Cardiac fibroblast (primary cell): ENCODE data around the gene KRTAP10-9.

Source experiments
- DNase-seq, 2 donors: peaks; one replicate each; pipeline versions ENCODE4 v3.0.0 to v3.0.0-alpha.2; 2010; ENCODE audit warnings: low read depth in 2 of 2
- H3K4me3 ChIP-seq, 2 donors: replicated peaks in 1 of 2; 1 replicate in 1 of 2; 2 replicates in 1 of 2; pipeline ENCODE4 v1.5.1; 2011; ENCODE audit warnings: low read depth in 2 of 2, low read length in 2 of 2, mild to moderate bottlenecking in 2 of 2, moderate library complexity in 1 of 2
- TF ChIP-seq, protein P1 (sequence below): IDR thresholded peaks from one replicate; pipeline ENCODE4 v1.5.1; 2011; ENCODE audit warnings: low read depth, mild to moderate bottlenecking, low read length, inconsistent platforms

Gene KRTAP10-9

DNA sequence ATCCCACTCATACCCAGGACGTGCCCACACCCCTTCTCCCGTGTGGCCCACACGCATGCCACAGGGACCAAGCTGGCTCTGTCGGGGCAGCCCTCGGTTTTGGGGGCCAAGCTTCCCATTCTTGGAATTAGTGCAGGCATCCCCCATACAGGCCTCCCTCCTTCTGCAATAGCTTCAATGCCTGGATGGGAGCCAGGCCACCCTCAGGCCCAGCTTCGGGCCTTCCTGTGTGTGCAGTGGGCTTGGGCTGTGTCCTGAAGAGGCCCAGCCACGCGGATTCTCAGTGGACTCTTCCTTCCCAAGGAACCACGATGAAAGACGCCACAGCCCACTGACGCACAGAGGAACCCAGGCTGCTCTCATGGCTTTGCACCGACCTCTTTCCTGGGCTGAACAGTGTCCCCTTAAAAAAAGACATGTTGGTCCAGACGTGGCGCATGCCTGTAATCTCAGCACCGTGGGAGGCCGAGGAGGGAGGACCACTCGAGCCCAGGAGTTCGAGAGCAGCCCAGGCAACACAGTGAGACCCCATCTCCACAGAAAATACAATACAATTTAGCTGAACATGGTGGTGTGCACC, 22.7 kb downstream of the KRTAP10-9 start:
- no peak overlapping the region for H3K4me3 ChIP-seq
- no peak for DNase-seq
- TF ChIP-seq, protein P1, sequence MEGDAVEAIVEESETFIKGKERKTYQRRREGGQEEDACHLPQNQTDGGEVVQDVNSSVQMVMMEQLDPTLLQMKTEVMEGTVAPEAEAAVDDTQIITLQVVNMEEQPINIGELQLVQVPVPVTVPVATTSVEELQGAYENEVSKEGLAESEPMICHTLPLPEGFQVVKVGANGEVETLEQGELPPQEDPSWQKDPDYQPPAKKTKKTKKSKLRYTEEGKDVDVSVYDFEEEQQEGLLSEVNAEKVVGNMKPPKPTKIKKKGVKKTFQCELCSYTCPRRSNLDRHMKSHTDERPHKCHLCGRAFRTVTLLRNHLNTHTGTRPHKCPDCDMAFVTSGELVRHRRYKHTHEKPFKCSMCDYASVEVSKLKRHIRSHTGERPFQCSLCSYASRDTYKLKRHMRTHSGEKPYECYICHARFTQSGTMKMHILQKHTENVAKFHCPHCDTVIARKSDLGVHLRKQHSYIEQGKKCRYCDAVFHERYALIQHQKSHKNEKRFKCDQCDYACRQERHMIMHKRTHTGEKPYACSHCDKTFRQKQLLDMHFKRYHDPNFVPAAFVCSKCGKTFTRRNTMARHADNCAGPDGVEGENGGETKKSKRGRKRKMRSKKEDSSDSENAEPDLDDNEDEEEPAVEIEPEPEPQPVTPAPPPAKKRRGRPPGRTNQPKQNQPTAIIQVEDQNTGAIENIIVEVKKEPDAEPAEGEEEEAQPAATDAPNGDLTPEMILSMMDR = no peak

DNA sequence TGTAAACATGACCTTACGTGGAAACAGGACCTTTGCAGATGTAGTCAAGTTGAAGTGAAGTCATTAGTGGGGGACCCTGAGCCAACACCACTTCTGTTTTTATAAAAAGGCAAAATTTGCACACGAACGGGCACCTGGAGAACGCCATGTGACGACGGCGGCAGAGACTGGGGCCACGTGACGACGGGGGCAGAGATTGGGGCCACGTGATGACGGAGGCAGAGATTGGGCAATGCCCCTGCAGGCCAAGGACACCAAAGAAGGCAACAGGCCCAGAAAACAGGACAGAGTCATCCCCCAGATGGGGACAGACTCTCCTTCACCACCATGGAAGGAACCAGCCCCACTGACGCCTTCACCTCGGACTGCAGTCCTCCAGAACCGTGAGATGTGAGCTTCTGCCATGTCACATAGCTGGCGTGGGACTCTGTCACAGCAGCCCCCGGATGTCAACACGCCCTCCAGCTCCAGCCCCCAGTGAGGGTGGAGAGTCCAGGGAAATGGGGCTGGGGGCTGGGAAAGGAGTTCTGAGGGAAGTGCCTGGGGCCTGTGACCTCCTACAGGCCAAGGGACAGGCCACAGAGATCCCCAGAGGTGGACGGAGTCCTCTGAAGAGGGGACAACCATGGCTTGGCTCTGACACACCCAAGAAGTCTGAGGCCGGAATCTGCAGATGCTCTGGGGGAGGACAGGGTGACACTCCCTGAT, 23.5 kb downstream of the KRTAP10-9 start:
- DNase-seq = no peak
- H3K4me3 ChIP-seq = no peak overlapping the region
- TF ChIP-seq, protein P1 = no peak

DNA sequence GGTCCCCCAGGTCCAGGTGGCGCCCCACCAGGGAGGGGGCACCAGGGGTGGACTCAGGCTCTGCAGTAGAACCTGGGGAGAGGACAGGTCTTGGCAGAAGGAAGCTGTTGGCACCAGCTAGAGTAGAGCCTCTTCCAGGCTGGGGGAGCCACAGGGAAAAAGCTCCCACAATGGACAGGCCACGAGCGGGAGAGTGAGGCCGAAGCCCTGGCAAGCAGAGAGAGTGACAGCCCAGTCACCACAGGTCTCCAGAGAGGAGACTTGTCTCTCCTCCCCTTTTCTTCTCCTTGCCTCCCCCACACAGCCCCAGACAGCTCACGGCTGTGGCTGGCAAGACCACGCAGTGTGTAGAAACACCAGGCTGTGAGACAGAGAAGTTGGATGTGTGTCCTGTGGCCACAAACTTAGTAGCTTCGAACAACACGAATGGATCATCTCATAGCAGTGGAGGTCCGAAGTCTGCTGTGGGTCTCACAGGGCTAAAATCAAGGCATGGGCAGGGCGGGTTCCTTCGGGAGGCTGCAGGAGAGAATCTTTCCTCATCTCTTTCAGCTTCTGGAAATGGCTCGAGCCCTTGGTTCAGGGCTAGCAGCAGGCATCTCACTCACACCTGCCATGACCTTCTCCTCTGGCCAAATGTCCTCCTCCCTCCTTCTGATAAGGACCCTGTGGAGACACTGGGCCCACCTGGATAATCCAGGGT, 24.2 kb downstream of the KRTAP10-9 start:
- TF ChIP-seq, protein P1 = no peak
- no peak for DNase-seq

DNA sequence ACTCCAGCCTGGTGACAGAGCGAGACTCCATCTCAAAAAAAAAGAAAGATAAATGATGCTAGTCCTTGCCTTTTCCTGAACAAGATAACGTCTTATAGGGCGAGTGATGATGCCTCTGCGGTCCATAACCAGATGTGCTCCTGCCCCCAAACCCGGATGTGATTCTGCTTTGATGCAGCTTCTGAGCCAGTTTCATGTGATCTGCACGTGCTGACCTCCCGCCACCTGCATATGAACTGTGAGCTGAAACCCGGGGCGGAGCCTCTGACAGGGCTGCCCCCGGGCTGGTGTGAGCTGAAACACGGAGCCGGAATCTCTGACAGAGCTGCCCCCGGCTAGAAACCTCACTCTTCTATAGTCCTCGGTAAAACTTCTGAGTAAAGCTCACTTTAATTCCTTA, 26.2 kb downstream of the KRTAP10-9 start:
- H3K4me3 ChIP-seq = no peak overlapping the region
- TF ChIP-seq, protein P1 = no peak
- no peak for DNase-seq

More for the DNA sequence above, 24.2 kb downstream of the KRTAP10-9 start:
- no peak overlapping the region for H3K4me3 ChIP-seq

DNA sequence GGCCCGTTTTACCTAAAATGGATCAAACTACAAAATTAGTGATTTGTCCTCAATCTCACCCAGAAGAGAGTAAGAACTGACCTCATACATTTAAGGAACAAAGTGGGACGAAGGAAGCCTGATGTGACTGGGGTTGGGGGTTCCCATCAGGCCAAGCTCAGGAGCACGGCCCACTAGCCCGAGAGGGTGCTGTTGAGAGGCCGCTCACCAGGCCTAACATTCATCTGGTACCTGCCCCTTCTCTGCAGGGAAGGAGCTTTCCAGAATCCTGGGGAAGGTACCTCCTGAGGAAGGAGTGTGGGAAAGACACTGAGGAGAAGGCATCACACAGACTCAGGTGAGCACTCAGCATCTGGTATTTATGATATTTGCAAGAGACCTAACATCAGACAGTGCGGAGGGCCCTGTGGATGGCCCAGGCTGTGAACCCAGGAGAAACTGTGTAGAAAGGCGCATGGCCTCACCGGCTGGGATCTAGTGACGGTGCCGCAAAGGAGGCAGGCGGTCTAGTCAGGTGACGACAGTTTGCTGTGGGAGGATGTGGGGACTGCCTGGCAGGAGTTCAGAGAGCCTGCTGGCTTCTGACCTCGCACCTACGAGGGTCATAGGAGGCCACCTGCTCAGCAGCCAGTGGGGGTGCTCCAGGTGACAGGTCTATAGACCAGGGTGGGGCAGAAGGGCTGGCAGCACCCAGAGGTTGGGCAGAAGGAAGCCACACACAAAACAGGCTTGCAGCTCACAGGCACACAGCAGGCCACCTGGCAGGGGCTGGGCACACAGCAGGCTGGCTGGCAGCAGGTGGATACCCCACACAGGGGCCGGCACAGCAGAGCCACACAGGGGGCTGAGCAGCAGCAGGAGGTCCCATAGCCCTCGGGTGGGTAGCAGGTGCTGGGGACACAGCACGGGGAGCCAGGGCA, 27.0 kb downstream of the KRTAP10-9 start:
- no peak overlapping the region for H3K4me3 ChIP-seq
- no peak for DNase-seq
- TF ChIP-seq, protein P1 = no peak

GRCh38 chr21:44654576-44655175, 27.8 kb downstream of the KRTAP10-9 start, which contains the start of gene KRTAP12-4:
Gene KRTAP12-4, minus strand, starts transcription at chr21:44654659. Its CDS starts 45 bp downstream, at chr21:44654614.
- no peak for DNase-seq
- TF ChIP-seq, protein P1 = no peak
- H3K4me3 ChIP-seq = no peak within 1 kb of the TSS
